SK-N-SH treated with all-trans-retinoic acid at 6 μM for 48 hours (cell line): ENCODE results near the gene DST.

Source experiments
- ATAC-seq: fragments of 200-7000 bp; cut with Tn5 transposase; 3 replicates; pipeline ENCODE4 v1.9.1; 2020; ENCODE audit warnings: mild to moderate bottlenecking, moderate library complexity
- ARNTL ChIP-seq: fragments of 450-650 bp; formaldehyde crosslinking; IDR thresholded peaks from 2 replicates; pipeline ENCODE4 v1.5.0; 2020; ENCODE audit warnings: low read depth, mild to moderate bottlenecking, moderate library complexity, borderline replicate concordance
- BACH2 ChIP-seq: fragments of 250-450 bp; sonication (Bioruptor Pico); IDR thresholded peaks from 2 replicates; pipeline ENCODE4 v1.9.0; 2021; ENCODE audit warnings: mild to moderate bottlenecking, borderline replicate concordance
- CREB5 ChIP-seq: fragments of 250-450 bp; sonication (Bioruptor Pico); IDR thresholded peaks from 2 replicates; pipeline ENCODE4 v1.5.1; 2020; ENCODE audit warnings: low read depth, mild to moderate bottlenecking, moderate library complexity
- CSRNP3 ChIP-seq: fragments of 250-450 bp; sonication (Bioruptor Pico); IDR thresholded peaks from 2 replicates; pipeline ENCODE4 v1.5.1; 2021; ENCODE audit warnings: mild to moderate bottlenecking, moderate library complexity
- GLIS3 ChIP-seq: fragments of 250-450 bp; sonication (Bioruptor Pico); IDR thresholded peaks from 2 replicates; pipeline ENCODE4 v1.5.0; 2020; ENCODE audit warnings: mild to moderate bottlenecking, moderate library complexity
- ISL1 ChIP-seq: fragments of 250-450 bp; sonication (Bioruptor Pico); IDR thresholded peaks from 2 replicates; pipeline ENCODE4 v2.1.2; 2022; ENCODE audit warnings: mild to moderate bottlenecking, moderate library complexity
- OSR1 ChIP-seq: fragments of 250-450 bp; sonication (Bioruptor Pico); IDR thresholded peaks from 2 replicates; pipeline ENCODE4 v1.8.0; 2022; ENCODE audit warnings: moderate library complexity, mild to moderate bottlenecking, inconsistent platforms
- PATZ1 ChIP-seq: fragments of 250-450 bp; sonication (Bioruptor Pico); IDR thresholded peaks from 2 replicates; pipeline ENCODE4 v1.8.0; 2020; ENCODE audit warnings: mild to moderate bottlenecking, moderate library complexity, borderline replicate concordance
- POU6F1 ChIP-seq: fragments of 250-450 bp; sonication (Bioruptor Pico); IDR thresholded peaks from 2 replicates; pipeline ENCODE4 v1.8.0; 2021; ENCODE audit warnings: low read depth, mild to moderate bottlenecking, moderate library complexity, borderline replicate concordance
- PPARA ChIP-seq: fragments of 250-450 bp; sonication (Bioruptor Pico); IDR thresholded peaks from 2 replicates; pipeline ENCODE4 v1.5.0; 2020; ENCODE audit warnings: mild to moderate bottlenecking, borderline replicate concordance
- RARB ChIP-seq: fragments of 250-450 bp; sonication (Bioruptor Pico); IDR thresholded peaks from 2 replicates; pipeline ENCODE4 v1.8.0; 2021; ENCODE audit warnings: mild to moderate bottlenecking, moderate library complexity
- SNAI2 ChIP-seq: fragments of 250-450 bp; sonication (Bioruptor Pico); IDR thresholded peaks from 2 replicates; pipeline ENCODE4 v1.5.0; 2020; ENCODE audit warnings: mild to moderate bottlenecking, moderate library complexity
- TCF4 ChIP-seq: fragments of 250-450 bp; sonication (Bioruptor Pico); IDR thresholded peaks from 2 replicates; pipeline ENCODE4 v1.8.0; 2021; ENCODE audit warnings: mild to moderate bottlenecking, moderate library complexity, borderline replicate concordance
- TOX ChIP-seq: fragments of 250-450 bp; sonication (Bioruptor Pico); IDR thresholded peaks from 2 replicates; pipeline ENCODE4 v1.8.0; 2021; ENCODE audit warnings: mild to moderate bottlenecking, moderate library complexity, borderline replicate concordance
- TSHZ2 ChIP-seq: fragments of 250-450 bp; sonication (Bioruptor Pico); IDR thresholded peaks from 2 replicates; pipeline ENCODE4 v1.5.0; 2020; ENCODE audit warnings: mild to moderate bottlenecking, moderate library complexity
- ZC3H10 ChIP-seq: fragments of 250-450 bp; sonication (Bioruptor Pico); IDR thresholded peaks from 2 replicates; pipeline ENCODE4 v1.5.1; 2021; ENCODE audit warnings: mild to moderate bottlenecking, moderate library complexity
- ZFP30 ChIP-seq: fragments of 450-650 bp; formaldehyde crosslinking; IDR thresholded peaks from 2 replicates; pipeline ENCODE4 v1.5.0; 2022; ENCODE audit warnings: mild to moderate bottlenecking, moderate library complexity
- ZNF565 ChIP-seq: fragments of 450-650 bp; formaldehyde crosslinking; conservative IDR thresholded peaks from 2 replicates; pipeline ENCODE4 v1.5.0; 2020; ENCODE audit warnings: low read depth, mild to moderate bottlenecking, moderate library complexity
- ZNF8 ChIP-seq: fragments of 450-650 bp; formaldehyde crosslinking; IDR thresholded peaks from 2 replicates; pipeline ENCODE4 v1.5.0; 2020; ENCODE audit warnings: mild to moderate bottlenecking, moderate library complexity

The DST gene

DNA sequence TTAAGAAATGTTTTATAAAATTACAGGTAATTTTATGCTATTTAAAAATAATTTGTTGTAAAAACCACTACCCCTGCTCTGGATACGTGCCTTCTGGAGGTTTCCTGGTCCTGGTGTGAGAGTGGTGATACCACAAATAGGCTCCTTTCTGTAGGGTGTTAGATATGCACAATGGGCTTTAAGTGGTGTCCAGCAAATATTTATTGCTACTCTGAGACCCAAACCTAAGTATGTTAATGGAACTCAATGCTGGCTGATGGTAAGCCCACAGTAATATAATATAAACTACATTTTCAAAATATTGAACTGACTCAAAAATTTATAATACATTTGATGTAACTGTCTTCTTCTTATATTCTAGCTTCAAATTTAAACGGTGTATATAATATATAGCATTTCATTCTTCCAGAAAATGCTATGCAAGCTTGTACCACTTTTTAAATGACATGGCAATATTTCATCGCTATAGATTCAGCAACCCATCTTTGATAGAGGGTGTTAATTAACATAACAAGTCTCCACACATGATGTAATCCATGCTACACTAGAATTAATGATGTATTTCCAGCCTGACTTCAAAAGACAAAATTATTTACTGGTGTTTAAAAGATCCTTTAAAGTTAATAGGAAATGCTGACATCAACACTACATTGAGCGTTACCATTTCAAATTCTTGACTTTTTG is 161.9 kb downstream of the DST start:
- TF ChIP-seq TCF4 (CRISPR knock-in tag) (no peak), TOX (CRISPR knock-in tag) (no peak), SNAI2 (no peak), ARNTL (CRISPR knock-in tag) (no peak), CREB5 (CRISPR knock-in tag) (no peak), ZNF565 (CRISPR knock-in tag) (no peak), ZNF8 (CRISPR knock-in tag) (no peak), PATZ1 (CRISPR knock-in tag) (no peak), ZFP30 (CRISPR knock-in tag) (no peak), CSRNP3 (CRISPR knock-in tag) (no peak), GLIS3 (CRISPR knock-in tag) (no peak), PPARA (CRISPR knock-in tag) (no peak), ZC3H10 (CRISPR knock-in tag) (no peak), TSHZ2 (CRISPR knock-in tag) (no peak)
- TF ChIP-seq, all 23 proteins: peak for 0
- ATAC-seq: no peak

GRCh38 chr6:56480246-56480645 is 162.4 kb downstream of the DST start:
- ATAC-seq: no peak
- TF ChIP-seq ISL1 (CRISPR knock-in tag): no peak
- no peak for TF ChIP-seq CREB5 (CRISPR knock-in tag)
- no peak for TF ChIP-seq PPARA (CRISPR knock-in tag)
- no peak for TF ChIP-seq RARB (CRISPR knock-in tag)
- TF ChIP-seq OSR1 (CRISPR knock-in tag): no peak
- TF ChIP-seq ARNTL (CRISPR knock-in tag): no peak
- no peak for TF ChIP-seq BACH2 (CRISPR knock-in tag)
- no peak for TF ChIP-seq TOX (CRISPR knock-in tag)
- TF ChIP-seq ZNF565 (CRISPR knock-in tag): no peak
- TF ChIP-seq GLIS3 (CRISPR knock-in tag): no peak
- TF ChIP-seq ZC3H10 (CRISPR knock-in tag): no peak
- TF ChIP-seq POU6F1 (CRISPR knock-in tag): no peak
- no peak for TF ChIP-seq ZNF8 (CRISPR knock-in tag)
- TF ChIP-seq, all 23 proteins: peak for 0
